ENCODE results near the gene TSTD1. TPM values are rescaled to one million over a fixed set of nuclear protein-coding genes. Genes with fewer than 3 reads are reported as not detected.

Gene TSTD1
- total RNA-seq, 1 donor, result 18.6 TPM

- TF ChIP-seq, protein P1, sequence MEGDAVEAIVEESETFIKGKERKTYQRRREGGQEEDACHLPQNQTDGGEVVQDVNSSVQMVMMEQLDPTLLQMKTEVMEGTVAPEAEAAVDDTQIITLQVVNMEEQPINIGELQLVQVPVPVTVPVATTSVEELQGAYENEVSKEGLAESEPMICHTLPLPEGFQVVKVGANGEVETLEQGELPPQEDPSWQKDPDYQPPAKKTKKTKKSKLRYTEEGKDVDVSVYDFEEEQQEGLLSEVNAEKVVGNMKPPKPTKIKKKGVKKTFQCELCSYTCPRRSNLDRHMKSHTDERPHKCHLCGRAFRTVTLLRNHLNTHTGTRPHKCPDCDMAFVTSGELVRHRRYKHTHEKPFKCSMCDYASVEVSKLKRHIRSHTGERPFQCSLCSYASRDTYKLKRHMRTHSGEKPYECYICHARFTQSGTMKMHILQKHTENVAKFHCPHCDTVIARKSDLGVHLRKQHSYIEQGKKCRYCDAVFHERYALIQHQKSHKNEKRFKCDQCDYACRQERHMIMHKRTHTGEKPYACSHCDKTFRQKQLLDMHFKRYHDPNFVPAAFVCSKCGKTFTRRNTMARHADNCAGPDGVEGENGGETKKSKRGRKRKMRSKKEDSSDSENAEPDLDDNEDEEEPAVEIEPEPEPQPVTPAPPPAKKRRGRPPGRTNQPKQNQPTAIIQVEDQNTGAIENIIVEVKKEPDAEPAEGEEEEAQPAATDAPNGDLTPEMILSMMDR (IDR thresholded peaks at IDR 0.05; ENCODE audit: insufficient read depth, low read depth, low read length), result no peak
- no peak for DNase-seq (ENCODE audit: low read depth)
- no peak overlapping the region for H3K4me3 ChIP-seq (ENCODE audit: low read depth, low read length)
Observed at GRCh38 chr1:161082483-161082882, 43.7 kb upstream of the TSTD1 start.

GRCh38 chr1:161081519-161081918, 42.8 kb upstream of the TSTD1 start:
- TF ChIP-seq, protein P1 (IDR thresholded peaks at IDR 0.05; ENCODE audit: insufficient read depth, low read depth, low read length), result no peak
- DNase-seq (ENCODE audit: low read depth), result no peak

GRCh38 chr1:161080441-161081405, 42.0 kb upstream of the TSTD1 start:
- TF ChIP-seq, protein P1 (IDR thresholded peaks at IDR 0.05; ENCODE audit: insufficient read depth, low read depth, low read length), result no peak
- H3K4me3 ChIP-seq (ENCODE audit: low read depth, low read length), result no peak overlapping the region
- peak; percentile 48 for DNase-seq (ENCODE audit: low read depth)

More at GRCh38 chr1:161081519-161081918, 42.8 kb upstream of the TSTD1 start:
- no peak overlapping the region for H3K4me3 ChIP-seq (ENCODE audit: low read depth, low read length)

DNA sequence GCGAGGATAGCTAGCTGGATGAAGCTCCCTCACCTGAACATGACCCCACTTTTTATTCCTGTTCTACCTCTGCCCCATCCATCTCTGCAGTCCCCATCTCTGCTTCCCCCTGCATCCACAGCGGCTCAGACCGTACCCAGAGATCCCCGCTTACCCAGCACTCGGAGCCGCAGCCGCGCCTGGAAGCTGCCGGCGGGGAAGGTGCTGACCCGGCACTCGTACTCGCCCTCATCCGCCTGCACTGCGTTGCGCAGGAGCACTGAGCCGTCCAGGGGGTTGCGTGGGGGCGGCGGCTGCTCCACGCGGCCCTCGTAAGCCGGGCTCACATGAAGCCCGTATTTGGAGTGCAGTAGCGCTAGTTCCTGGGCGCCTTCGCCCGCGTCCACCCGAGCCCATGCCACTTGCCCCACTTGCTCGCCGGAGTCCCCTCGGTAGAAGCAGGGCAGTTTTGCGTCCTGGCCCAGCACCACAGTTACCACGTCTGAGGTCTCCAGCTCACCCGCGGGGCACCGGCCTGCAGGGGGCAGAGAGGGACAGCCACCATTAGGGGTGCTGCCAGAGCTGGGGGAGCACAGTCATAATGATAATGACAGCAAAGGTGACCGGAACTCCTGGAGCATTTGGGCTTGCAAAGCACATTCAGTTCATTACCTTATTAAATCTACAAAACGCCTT, 40.8 kb upstream of the TSTD1 start:
- TF ChIP-seq, protein P1 (IDR thresholded peaks at IDR 0.05; ENCODE audit: insufficient read depth, low read depth, low read length), result no peak
- DNase-seq (ENCODE audit: low read depth), result no peak
- no peak overlapping the region for H3K4me3 ChIP-seq (ENCODE audit: low read depth, low read length)

DNA sequence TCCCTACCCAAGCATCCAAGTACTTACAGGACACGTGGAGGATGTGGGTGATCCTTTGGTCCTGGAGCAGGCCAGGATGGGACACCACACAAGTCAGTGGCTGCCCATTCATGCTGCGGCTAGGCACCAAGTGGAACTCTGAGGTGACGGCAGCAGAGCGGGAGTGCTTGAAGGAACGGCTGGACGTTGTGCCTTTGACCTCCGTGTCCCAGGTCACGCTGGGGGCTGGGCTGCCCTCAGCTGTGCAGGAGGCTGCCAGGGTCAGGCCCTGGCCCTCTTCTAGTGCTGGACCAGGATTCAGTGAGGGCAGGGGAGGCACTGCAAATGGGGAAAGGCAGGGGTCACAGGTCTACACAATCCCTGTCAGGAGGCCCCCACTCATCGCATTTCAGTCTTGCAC, 38.7 kb upstream of the TSTD1 start:
- no peak for DNase-seq (ENCODE audit: low read depth)
- H3K4me3 ChIP-seq (ENCODE audit: low read depth, low read length), result no peak overlapping the region
- TF ChIP-seq, protein P1 (IDR thresholded peaks at IDR 0.05; ENCODE audit: insufficient read depth, low read depth, low read length), result no peak

GRCh38 chr1:161076410-161076809, 37.6 kb upstream of the TSTD1 start:
- TF ChIP-seq, protein P1 (IDR thresholded peaks at IDR 0.05; ENCODE audit: insufficient read depth, low read depth, low read length), result no peak
- no peak for DNase-seq (ENCODE audit: low read depth)
- H3K4me3 ChIP-seq (ENCODE audit: low read depth, low read length), result no peak overlapping the region

All from fibroblast of villous mesenchyme (primary cell).